ENCODE data around the gene GLRA3.

DNA sequence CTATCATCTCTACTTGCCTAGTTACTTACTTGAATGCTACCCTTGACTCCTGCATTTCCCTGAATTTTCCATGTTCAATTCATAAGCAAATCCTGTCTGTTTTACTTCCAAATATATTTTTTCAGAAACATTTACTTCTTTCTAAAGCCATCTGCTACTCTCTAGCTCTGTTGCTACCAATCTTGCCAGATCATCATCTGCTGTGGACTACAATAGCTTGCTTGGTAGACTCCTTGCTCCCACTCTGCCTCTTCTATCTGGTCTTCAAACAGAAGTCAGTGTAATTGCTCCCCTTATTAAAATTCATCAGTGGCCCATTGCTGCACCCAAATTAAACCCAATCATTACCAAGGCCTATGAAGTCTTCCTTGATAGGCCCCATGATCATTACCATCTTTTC, 155.2 kb downstream of the GLRA3 start:
- TF ChIP-seq, protein P1, sequence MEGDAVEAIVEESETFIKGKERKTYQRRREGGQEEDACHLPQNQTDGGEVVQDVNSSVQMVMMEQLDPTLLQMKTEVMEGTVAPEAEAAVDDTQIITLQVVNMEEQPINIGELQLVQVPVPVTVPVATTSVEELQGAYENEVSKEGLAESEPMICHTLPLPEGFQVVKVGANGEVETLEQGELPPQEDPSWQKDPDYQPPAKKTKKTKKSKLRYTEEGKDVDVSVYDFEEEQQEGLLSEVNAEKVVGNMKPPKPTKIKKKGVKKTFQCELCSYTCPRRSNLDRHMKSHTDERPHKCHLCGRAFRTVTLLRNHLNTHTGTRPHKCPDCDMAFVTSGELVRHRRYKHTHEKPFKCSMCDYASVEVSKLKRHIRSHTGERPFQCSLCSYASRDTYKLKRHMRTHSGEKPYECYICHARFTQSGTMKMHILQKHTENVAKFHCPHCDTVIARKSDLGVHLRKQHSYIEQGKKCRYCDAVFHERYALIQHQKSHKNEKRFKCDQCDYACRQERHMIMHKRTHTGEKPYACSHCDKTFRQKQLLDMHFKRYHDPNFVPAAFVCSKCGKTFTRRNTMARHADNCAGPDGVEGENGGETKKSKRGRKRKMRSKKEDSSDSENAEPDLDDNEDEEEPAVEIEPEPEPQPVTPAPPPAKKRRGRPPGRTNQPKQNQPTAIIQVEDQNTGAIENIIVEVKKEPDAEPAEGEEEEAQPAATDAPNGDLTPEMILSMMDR (IDR thresholded peaks at IDR 0.05): no peak
- TF ChIP-seq POLR2AphosphoS5 (IDR thresholded peaks at IDR 0.05; ENCODE audit: insufficient read depth in 1 of 2, low read depth in 1 of 2) (no peak), POLR2A (IDR thresholded peaks at IDR 0.05) (no peak)

Data from vagina (tissue), 2 donors.